Measurements from ENCODE around the gene STEAP3. TPM values are rescaled to one million over a fixed set of nuclear protein-coding genes. Genes with fewer than 3 reads are reported as not detected.

STEAP3 gene
- total RNA-seq, 6 experiments from 2014 or later, result 118 to 165 (median 131) TPM

- WGBS (ENCODE audit: insufficient coverage, low coverage, low lambda C conversion rate, missing lambda C conversion rate), result 64% methylated on average over 2 of the region's 2 CpGs
- TF ChIP-seq CTCF (IDR thresholded peaks at IDR 0.05), result no peak
- TF ChIP-seq POLR2A (IDR thresholded peaks at IDR 0.05), result no peak
- Histone ChIP-seq H3K9me3 (no peaks in the 10 kb centered on the region), H3K27ac (no peak overlapping the region), H3K4me3 (no peak overlapping the region), H3K36me3 (peaks cover 0 to 82% (median 36%) of the 10 kb centered on the region in 4 donors), H3K27me3 (no peaks in the 10 kb centered on the region), H3K4me1 (peaks cover 0 to 9% (median 0%) of the 10 kb centered on the region in 4 donors)
- ATAC-seq (no peak), DNase-seq (no peak)
- intact Hi-C loops (cut with DNase I), result no loop called here
Measured at GRCh38 chr2:119253114-119253702, 29.6 kb downstream of the STEAP3 start.

GRCh38 chr2:119253760-119254600 lies 30.3 kb downstream of the STEAP3 start:
- Histone ChIP-seq H3K27me3 (no peaks in the 10 kb centered on the region), H3K4me1 (peaks cover 0 to 9% (median 0%) of the 10 kb centered on the region in 4 donors), H3K4me3 (no peak overlapping the region), H3K27ac (no peak overlapping the region), H3K36me3 (peaks cover 0 to 74% (median 34%) of the 10 kb centered on the region in 4 donors), H3K9me3 (no peaks in the 10 kb centered on the region)
- DNase-seq, result no peak
- ATAC-seq, result no peak
- intact Hi-C loops (cut with DNase I), result no loop called here
- TF ChIP-seq POLR2A (IDR thresholded peaks at IDR 0.05), result no peak
- WGBS (ENCODE audit: insufficient coverage, low coverage, low lambda C conversion rate, missing lambda C conversion rate), result 90% methylated on average over 2 of the region's 14 CpGs

- Histone ChIP-seq H3K36me3 (peaks cover 0 to 72% (median 34%) of the 10 kb centered on the region in 4 donors), H3K4me3 (no peak overlapping the region), H3K9me3 (no peaks in the 10 kb centered on the region), H3K4me1 (peaks cover 0 to 9% (median 0%) of the 10 kb centered on the region in 4 donors), H3K27me3 (no peaks in the 10 kb centered on the region), H3K27ac (no peak overlapping the region)
- TF ChIP-seq POLR2A (IDR thresholded peaks at IDR 0.05), result no peak
- TF ChIP-seq CTCF (IDR thresholded peaks at IDR 0.05), result no peak
- WGBS (ENCODE audit: insufficient coverage, low coverage, low lambda C conversion rate, missing lambda C conversion rate), result no CpG with 5 or more reads among the region's 10 CpGs
- no peak for DNase-seq
- intact Hi-C loops (cut with DNase I), result no loop called here
- no peak for ATAC-seq
Measured at GRCh38 chr2:119254601-119255080, 31.0 kb downstream of the STEAP3 start.

- Histone ChIP-seq H3K27ac (no peak overlapping the region), H3K36me3 (peaks cover 0 to 70% (median 35%) of the 10 kb centered on the region in 4 donors), H3K9me3 (no peaks in the 10 kb centered on the region), H3K4me3 (no peak overlapping the region), H3K4me1 (peaks cover 0 to 6% (median 0%) of the 10 kb centered on the region in 4 donors), H3K27me3 (no peaks in the 10 kb centered on the region)
- TF ChIP-seq POLR2A (IDR thresholded peaks at IDR 0.05), result no peak
- TF ChIP-seq CTCF (IDR thresholded peaks at IDR 0.05), result no peak
- intact Hi-C loops (cut with DNase I), result no loop called here
- ATAC-seq (peak; percentile 43 to 94 (median 58)), DNase-seq (no peak)
- WGBS (ENCODE audit: insufficient coverage, low coverage, low lambda C conversion rate, missing lambda C conversion rate), result 45% methylated on average over 9 of the region's 12 CpGs
Measured at GRCh38 chr2:119255760-119256581, 32.3 kb downstream of the STEAP3 start.

All from right lobe of liver (tissue), 6 donors.